ENCODE measurements around the gene MYO1G.

MYO1G gene

DNA sequence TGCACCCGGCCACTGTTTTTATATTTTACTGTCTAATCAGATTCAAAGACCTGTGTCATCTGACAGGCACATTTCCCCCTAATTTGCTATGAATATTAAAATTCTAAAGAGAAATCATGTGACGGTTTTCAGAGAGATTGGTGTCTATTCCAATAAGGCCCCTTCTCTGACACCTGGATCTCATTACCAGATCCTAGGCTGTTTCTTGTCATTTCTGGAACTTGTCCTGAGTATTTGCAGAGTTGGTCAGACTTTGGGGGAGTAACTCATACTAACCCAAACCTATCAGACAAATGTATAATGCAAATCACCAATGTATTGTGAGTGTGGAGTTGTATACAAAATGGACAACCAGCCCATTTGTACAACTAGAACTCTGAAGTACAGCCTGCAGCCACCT is 29.5 kb downstream of the MYO1G start:
- no peak overlapping the region for H3K27ac ChIP-seq
- ChIA-PET POLR2A (ENCODE audit: low non-redundant PET) (no interaction called here), CTCF (no interaction called here)
- DNase-seq (ENCODE audit: low spot score): no peak
- TF ChIP-seq CTCF (conservative IDR thresholded peaks at IDR 0.05; ENCODE audit: low read depth): no peak

DNA sequence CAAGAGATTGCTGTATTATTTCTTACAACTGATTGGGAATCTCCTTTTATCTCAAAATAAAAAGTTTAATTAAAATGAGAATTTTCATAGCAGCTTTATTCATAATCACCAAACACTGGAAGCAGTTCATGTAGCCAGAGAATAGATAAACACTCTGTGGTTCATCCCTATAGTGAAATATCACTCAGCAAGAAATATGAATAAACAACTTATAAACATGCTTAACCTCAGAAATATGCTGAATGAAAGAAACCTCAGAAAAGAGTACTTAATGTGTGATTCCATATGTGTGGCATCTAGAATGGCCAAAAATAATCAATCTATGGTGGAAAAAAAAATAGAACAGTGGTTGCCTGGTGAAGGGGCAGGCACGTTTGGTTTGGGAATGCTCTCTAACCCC is 33.3 kb downstream of the MYO1G start:
- ChIA-PET POLR2A (ENCODE audit: low non-redundant PET) (no interaction called here), CTCF (no interaction called here)
- H3K27ac ChIP-seq: no peak overlapping the region
- TF ChIP-seq CTCF (conservative IDR thresholded peaks at IDR 0.05; ENCODE audit: low read depth): no peak
- no peak for DNase-seq (ENCODE audit: low spot score)

- ChIA-PET POLR2A (ENCODE audit: low non-redundant PET) (interaction anchor here (0.5 kb wide), 1 partner anchor 165 kb away, joined by 3 read pairs; no protein-coding TSS in a partner anchor), CTCF (no interaction called here)
- TF ChIP-seq CTCF (conservative IDR thresholded peaks at IDR 0.05; ENCODE audit: low read depth): no peak
- no peak for DNase-seq (ENCODE audit: low spot score)
- H3K27ac ChIP-seq: no peak overlapping the region
These were observed 34.0 kb downstream of the MYO1G start for GRCh38 chr7:44944821-44945220.

DNA sequence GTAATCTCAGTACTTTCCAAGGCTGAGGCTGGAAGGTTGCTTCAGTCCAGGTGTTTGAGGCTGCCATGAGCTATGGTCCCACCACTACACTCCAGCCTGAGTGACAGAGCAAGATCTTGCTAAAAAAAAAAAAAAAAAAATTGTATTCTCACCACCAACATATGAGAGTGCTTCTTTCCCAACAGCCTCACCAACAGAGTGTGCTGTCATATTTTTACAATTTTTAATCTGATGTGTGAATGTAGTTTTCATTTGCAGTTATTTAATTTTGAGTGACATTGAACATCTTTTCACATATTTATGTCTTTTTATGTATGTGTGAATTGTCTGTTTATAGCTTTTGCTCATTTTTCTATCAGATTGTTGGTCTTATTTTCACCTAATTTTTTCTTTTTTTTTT is 35.2 kb downstream of the MYO1G start:
- POLR2A ChIA-PET (ENCODE audit: low non-redundant PET): interaction anchor here (0.7 kb wide), 1 partner anchor 14 kb away, joined by 5 read pairs; no protein-coding TSS in a partner anchor
- DNase-seq (ENCODE audit: low spot score): no peak
- CTCF ChIA-PET: interaction anchor here (0.7 kb wide), 1 partner anchor 689 kb away, joined by 8 read pairs; no protein-coding TSS in a partner anchor
- no peak overlapping the region for H3K27ac ChIP-seq
- no peak for TF ChIP-seq CTCF (conservative IDR thresholded peaks at IDR 0.05; ENCODE audit: low read depth)

GRCh38 chr7:44937426-44937825 is 41.4 kb downstream of the MYO1G start:
- no peak for DNase-seq (ENCODE audit: low spot score)
- POLR2A ChIA-PET (ENCODE audit: low non-redundant PET): no interaction called here
- H3K27ac ChIP-seq: no peak overlapping the region
- CTCF ChIA-PET: no interaction called here
- no peak for TF ChIP-seq CTCF (conservative IDR thresholded peaks at IDR 0.05; ENCODE audit: low read depth)

DNA sequence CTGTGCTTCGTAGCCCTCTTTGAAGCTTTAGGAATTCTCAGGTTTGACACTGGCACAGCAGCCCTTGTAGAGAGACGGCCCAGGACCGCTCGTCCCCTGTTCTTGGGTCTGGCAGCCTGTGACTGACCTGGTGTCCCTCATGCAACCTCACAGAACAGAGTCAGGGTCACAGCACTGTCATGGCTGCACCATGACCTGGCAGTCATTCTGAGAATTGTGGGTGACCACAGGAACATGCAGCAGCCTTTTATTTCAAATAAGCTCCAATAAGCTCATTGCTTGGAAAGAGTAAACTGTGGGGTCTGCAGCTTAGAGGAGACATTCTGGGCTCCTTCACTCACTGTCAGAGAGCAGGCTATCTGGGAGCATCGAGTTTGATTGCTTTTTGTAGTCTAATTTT is 42.5 kb downstream of the MYO1G start:
- no peak overlapping the region for H3K27ac ChIP-seq
- TF ChIP-seq CTCF (conservative IDR thresholded peaks at IDR 0.05; ENCODE audit: low read depth): no peak
- POLR2A ChIA-PET (ENCODE audit: low non-redundant PET): no interaction called here
- CTCF ChIA-PET: interaction anchor here (0.7 kb wide), 1 partner anchor 61 kb away, joined by 3 read pairs; no protein-coding TSS in a partner anchor
- no peak for DNase-seq (ENCODE audit: low spot score)

GRCh38 chr7:44935583-44935982 is 43.2 kb downstream of the MYO1G start:
- ChIA-PET CTCF (interaction anchor here (0.6 kb wide), 1 partner anchor 53 kb away, joined by 3 read pairs; no protein-coding TSS in a partner anchor), POLR2A (ENCODE audit: low non-redundant PET) (no interaction called here)
- no peak for DNase-seq (ENCODE audit: low spot score)
- H3K27ac ChIP-seq: no peak overlapping the region
- no peak for TF ChIP-seq CTCF (conservative IDR thresholded peaks at IDR 0.05; ENCODE audit: low read depth)

Measured in RWPE1 (cell line).